ENCODE measurements around the gene SPC24. TPM values are rescaled to one million over a fixed set of nuclear protein-coding genes. Genes with fewer than 3 reads are reported as not detected.

SPC24 gene
- total and polyA plus RNA-seq, 2 of the 4 experiments (the other 2 are of a cell fraction), result 12.2 to 97.5 TPM

DNA sequence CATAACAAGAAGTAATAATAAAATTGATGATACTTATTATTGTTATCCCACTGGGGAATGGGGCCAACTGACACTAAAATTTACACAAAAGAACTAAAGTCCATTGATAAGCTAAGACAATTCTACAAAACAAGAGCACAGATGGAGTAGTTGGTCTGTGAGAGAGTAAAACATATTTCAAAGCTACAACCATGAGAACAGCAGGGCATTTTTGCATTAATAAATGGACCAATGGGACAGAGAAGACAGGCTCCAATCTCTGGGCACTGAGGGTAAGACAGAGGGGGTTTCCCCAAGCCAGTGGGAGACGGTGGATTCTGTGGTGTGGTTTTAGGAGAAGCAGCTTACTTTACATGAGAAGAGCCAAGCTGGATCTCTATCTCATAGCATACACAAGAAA, 27.4 kb upstream of the SPC24 start:
- H2BK20ac ChIP-seq (ENCODE audit: low read depth, low read length), result no peak overlapping the region
- H4K5ac ChIP-seq (ENCODE audit: low read depth, low read length), result no peak overlapping the region
- peaks cover 8% of the 10 kb centered on the region for H3K9me1 ChIP-seq (ENCODE audit: insufficient read depth, low read length)
- no peak overlapping the region for H3K4me3 ChIP-seq (ENCODE audit: insufficient read depth, low read depth, low read length)
- in situ Hi-C loops (cut with MboI; ENCODE audit: low sequenced_read_pairs), result no loop called here
- no peak overlapping the region for H3K27ac ChIP-seq (ENCODE audit: insufficient read depth, low read length)
- no peak overlapping the region for H4K91ac ChIP-seq (ENCODE audit: insufficient read depth, low read depth, low read length)
- H3K4me1 ChIP-seq (ENCODE audit: control insufficient read depth, insufficient read depth, low read length), result 0 out of 2 replicates have a peak, but pooled peaks cover 1% of the 10 kb centered on the region
- H4K20me1 ChIP-seq (ENCODE audit: insufficient read depth, low read length), result peaks cover 11% of the 10 kb centered on the region; the same call in 1 of the 2 replicates
- no peak overlapping the region for H3K14ac ChIP-seq (replicated peaks; ENCODE audit: low read depth, low read length)
- H3K79me1 ChIP-seq (ENCODE audit: low read depth in 1 of 2, low read length in 2 of 2), result peaks cover 50 to 84% of the 10 kb centered on the region in 2 experiments
- H3K18ac ChIP-seq (ENCODE audit: low read depth, low read length), result no peak overlapping the region
- H2BK120ac ChIP-seq (ENCODE audit: low read depth, low read length), result no peak overlapping the region
- H3K4me2 ChIP-seq (ENCODE audit: low read depth, low read length), result no peak overlapping the region
- WGBS, 2 experiments (ENCODE audit: extremely low coverage in 2 of 2, insufficient read length in 1 of 2), result no CpG with 5 or more reads among the region's 1 CpG
- ChIA-PET POLR2A (ENCODE audit: unreplicated experiment) (no interaction called here), CTCF (interaction anchor here (0.6 to 0.9 kb wide), 2 partner anchors 9 to 12 kb away, joined by 3 read pairs; no protein-coding TSS in a partner anchor)
- H2BK5ac ChIP-seq (ENCODE audit: low read depth, low read length, poor library complexity, severe bottlenecking), result no peak overlapping the region
- no peak overlapping the region for H2BK15ac ChIP-seq (ENCODE audit: low read depth, low read length)
- H3K4ac ChIP-seq (ENCODE audit: low read depth, low read length), result no peak overlapping the region
- intact Hi-C loops (cut with micrococcal nuclease), result no loop called here
- no peak overlapping the region for H2AK5ac ChIP-seq (ENCODE audit: low read depth, low read length)
- no peak overlapping the region for H2AK9ac ChIP-seq (replicated peaks; ENCODE audit: low read depth, low read length, poor library complexity)
- dilution Hi-C loops (cut with HindIII; ENCODE audit: low sequenced_read_pairs, unreplicated experiment), result no loop called here
- no peak overlapping the region for H3K23ac ChIP-seq (ENCODE audit: low read depth, low read length)
- no peak overlapping the region for H4K8ac ChIP-seq (ENCODE audit: low read depth in 2 of 2, low read length in 2 of 2)
- H3K9me3 ChIP-seq (ENCODE audit: control insufficient read depth, insufficient read depth, low read length), result no peaks in the 10 kb centered on the region
- no peak overlapping the region for H3K56ac ChIP-seq (ENCODE audit: extremely low read depth, insufficient read depth, low read length)
- ATAC-seq (ENCODE audit: low read depth) (no peak), DNase-seq (no peak)
- H2AFZ ChIP-seq (replicated peaks; ENCODE audit: low read length, poor library complexity), result no peak overlapping the region
- BruUV-seq (replicated peaks), result no TSS peak
- peaks cover 69% of the 10 kb centered on the region for H3K36me3 ChIP-seq (ENCODE audit: control insufficient read depth, insufficient read depth, low read length)
- TF ChIP-seq RCOR1 (IDR thresholded peaks at IDR 0.05; ENCODE audit: insufficient replicate concordance, low read length) (no peak), BHLHE40 (IDR thresholded peaks at IDR 0.05; ENCODE audit: low read depth, low read length) (no peak), RAD21 (IDR thresholded peaks at IDR 0.05; ENCODE audit: low read length) (no peak), CHD1 (IDR thresholded peaks at IDR 0.05; ENCODE audit: low read depth, low read length) (no peak), POLR2A (IDR thresholded peaks at IDR 0.05; ENCODE audit: low read depth, low read length) (no peak), SMC3 (IDR thresholded peaks at IDR 0.05; ENCODE audit: low read depth, low read length) (no peak)
- TF ChIP-seq, protein P1, sequence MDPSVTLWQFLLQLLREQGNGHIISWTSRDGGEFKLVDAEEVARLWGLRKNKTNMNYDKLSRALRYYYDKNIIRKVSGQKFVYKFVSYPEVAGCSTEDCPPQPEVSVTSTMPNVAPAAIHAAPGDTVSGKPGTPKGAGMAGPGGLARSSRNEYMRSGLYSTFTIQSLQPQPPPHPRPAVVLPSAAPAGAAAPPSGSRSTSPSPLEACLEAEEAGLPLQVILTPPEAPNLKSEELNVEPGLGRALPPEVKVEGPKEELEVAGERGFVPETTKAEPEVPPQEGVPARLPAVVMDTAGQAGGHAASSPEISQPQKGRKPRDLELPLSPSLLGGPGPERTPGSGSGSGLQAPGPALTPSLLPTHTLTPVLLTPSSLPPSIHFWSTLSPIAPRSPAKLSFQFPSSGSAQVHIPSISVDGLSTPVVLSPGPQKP (IDR thresholded peaks at IDR 0.05; ENCODE audit: borderline replicate concordance, low read depth, low read length), result no peak
- no peak overlapping the region for H3K9ac ChIP-seq (ENCODE audit: low read depth, low read length)
- H3K27me3 ChIP-seq (ENCODE audit: control insufficient read depth, insufficient read depth, low read length), result no peaks in the 10 kb centered on the region
